ENCODE measurements around the gene NUDT17. TPM values are rescaled to one million over a fixed set of nuclear protein-coding genes. Genes with fewer than 3 reads are reported as not detected.

Gene NUDT17
- total RNA-seq, 1 experiment from 2014 or later = 1.8 TPM

GRCh38 chr1:145884675-145885074 lies 39.2 kb downstream of the NUDT17 start:
- H3K4me2 ChIP-seq (ENCODE audit: low read length) = no peak overlapping the region
- H3K9me3 ChIP-seq (ENCODE audit: control insufficient read depth in 1 of 2, insufficient read depth in 1 of 2, low read depth in 1 of 2, low read length in 2 of 2) = no peaks in the 10 kb centered on the region
- H3K79me2 ChIP-seq (ENCODE audit: insufficient read depth, low read length) = no peaks in the 10 kb centered on the region
- no peaks in the 10 kb centered on the region for H3K9me2 ChIP-seq (ENCODE audit: insufficient read depth)
- no peaks in the 10 kb centered on the region for H3K36me3 ChIP-seq (ENCODE audit: control insufficient read depth in 1 of 2, insufficient read depth in 2 of 2, low read length in 2 of 2)
- DNase-seq (ENCODE audit: low read depth, low spot score) = no peak
- intact Hi-C loops (cut with micrococcal nuclease) = no loop called here
- peaks cover 0 to 22% of the 10 kb centered on the region in 2 experiments; a peak in 2 of 4 replicates for H3K4me1 ChIP-seq (ENCODE audit: control insufficient read depth in 1 of 2, insufficient read depth in 2 of 2, low read length in 2 of 2)
- H2AFZ ChIP-seq (ENCODE audit: low read depth, low read length, poor library complexity, severe bottlenecking) = no peak overlapping the region
- ChIA-PET CTCF (no interaction called here), POLR2A (no interaction called here), RAD21 (ENCODE audit: low non-redundant PET in 1 of 2, low total read pairs in 2 of 2, uncharacterized antibody in 2 of 2, unreplicated experiment in 2 of 2) (no interaction called here)
- no peaks in the 10 kb centered on the region for H4K20me1 ChIP-seq (ENCODE audit: insufficient read depth)
- no peak for TF ChIP-seq ZFX (IDR thresholded peaks at IDR 0.05)
- no peak for TF ChIP-seq TCF7L2 (IDR thresholded peaks at IDR 0.05; ENCODE audit: borderline replicate concordance, extremely low read depth, insufficient read depth, insufficient read length)
- TF ChIP-seq ELF1 (IDR thresholded peaks at IDR 0.05; ENCODE audit: borderline replicate concordance, low read depth) = no peak
- TF ChIP-seq EGR1 (IDR thresholded peaks at IDR 0.05; ENCODE audit: low read depth) = no peak
- no peak for TF ChIP-seq MAX (IDR thresholded peaks at IDR 0.05)
- peaks cover 7% of the 10 kb centered on the region; the same call in 1 of the 2 replicates for H3K27me3 ChIP-seq (ENCODE audit: insufficient read depth, low read length)
- ATAC-seq = no peak
- no peak overlapping the region for H3K27ac ChIP-seq (ENCODE audit: low read depth, low read length)
- H3K4me3 ChIP-seq (replicated peaks in 1 of 2; ENCODE audit: low read depth in 1 of 2, low read length in 2 of 2) = no peak overlapping the region
- no TSS peak for BruUV-seq (replicated peaks)
- no peak overlapping the region for H3K9ac ChIP-seq (ENCODE audit: low read length)

DNA sequence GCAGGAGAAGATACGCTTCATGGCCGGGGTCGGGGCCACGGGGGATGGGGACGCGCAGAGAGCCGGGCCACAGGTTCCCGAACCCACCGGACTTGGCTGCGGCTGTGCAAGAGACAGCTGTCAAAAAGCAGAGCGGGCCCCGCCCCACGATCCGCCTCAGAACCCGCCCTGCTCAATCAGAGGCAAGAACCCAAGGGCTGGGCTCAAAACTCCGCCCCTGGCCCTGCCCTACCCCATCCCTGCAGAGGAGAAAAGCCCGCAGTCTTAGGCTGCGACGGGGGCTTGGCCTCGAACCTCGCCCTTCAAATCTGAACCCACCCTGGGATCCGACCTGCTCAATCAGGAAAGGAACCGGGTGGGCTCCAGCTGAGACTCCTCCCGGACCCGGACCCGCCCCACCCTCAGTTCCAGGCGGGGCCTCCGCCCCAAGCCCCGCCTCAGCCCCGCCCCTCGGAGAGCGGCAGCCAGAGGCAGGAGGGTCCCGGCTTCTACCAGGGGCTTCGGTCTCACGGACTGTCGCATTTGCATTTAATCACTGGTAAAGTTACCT lies 40.4 kb downstream of the NUDT17 start, which contains the start of gene ANKRD35:
TSS of gene ANKRD35 (minus strand) at position 129 of the 550 bp plus-strand sequence. CDS start at position 21, 108 bp downstream.
- Histone ChIP-seq H4K20me1 (ENCODE audit: insufficient read depth) (no peaks in the 10 kb centered on the region), H3K36me3 (ENCODE audit: control insufficient read depth in 1 of 2, insufficient read depth in 2 of 2, low read length in 2 of 2) (no peaks in the 10 kb centered on the region), H3K9ac (ENCODE audit: low read length) (no peak within 1 kb of the TSS), H3K79me2 (ENCODE audit: insufficient read depth, low read length) (no peaks in the 10 kb centered on the region), H3K9me2 (ENCODE audit: insufficient read depth) (no peaks in the 10 kb centered on the region), H3K4me1 (ENCODE audit: control insufficient read depth in 1 of 2, insufficient read depth in 2 of 2, low read length in 2 of 2) (peaks cover 6 to 22% of the 10 kb centered on the region in 2 experiments), H3K27ac (ENCODE audit: low read depth, low read length) (no peak within 1 kb of the TSS), H3K4me2 (ENCODE audit: low read length) (peak within 1 kb of the TSS; percentile 72), H2AFZ (ENCODE audit: low read depth, low read length, poor library complexity, severe bottlenecking) (peak within 1 kb of the TSS; percentile 84), H3K9me3 (ENCODE audit: control insufficient read depth in 1 of 2, insufficient read depth in 1 of 2, low read depth in 1 of 2, low read length in 2 of 2) (no peaks in the 10 kb centered on the region), H3K27me3 (ENCODE audit: insufficient read depth, low read length) (peaks cover 7% of the 10 kb centered on the region; the same call in 1 of the 2 replicates), H3K4me3 (replicated peaks in 1 of 2; ENCODE audit: low read depth in 1 of 2, low read length in 2 of 2) (peak within 1 kb of the TSS; percentile 22 to 46; a peak in 3 of 4 replicates)
- DNase-seq (ENCODE audit: low read depth, low spot score) (peak; percentile 22), ATAC-seq (peak; percentile 99)
- RAD21 ChIA-PET (ENCODE audit: low non-redundant PET in 1 of 2, low total read pairs in 2 of 2, uncharacterized antibody in 2 of 2, unreplicated experiment in 2 of 2) = no interaction called here
- CTCF ChIA-PET = no interaction called here
- POLR2A ChIA-PET = interaction anchor here (1.2 to 1.4 kb wide), 2 partner anchors 27 to 41 kb away, joined by 3 read pairs; partner anchors contain the start of genes PIAS3 and RBM8A
- intact Hi-C loops (cut with micrococcal nuclease) = no loop called here
- no TSS peak for BruUV-seq (replicated peaks)
- no peak for TF ChIP-seq ZNF274 (IDR thresholded peaks at IDR 0.05; ENCODE audit: low read depth, low read length)
- no peak for TF ChIP-seq EGR1 (IDR thresholded peaks at IDR 0.05; ENCODE audit: low read depth)
- TF ChIP-seq MAX (IDR thresholded peaks at IDR 0.05) = no peak
- no peak for TF ChIP-seq ELF1 (IDR thresholded peaks at IDR 0.05; ENCODE audit: borderline replicate concordance, low read depth)
- TF ChIP-seq CTCF (IDR thresholded peaks at IDR 0.05 in 2 of 3, conservative IDR thresholded peaks at IDR 0.05 in 1 of 3; ENCODE audit: borderline replicate concordance in 1 of 3, insufficient read depth in 1 of 3, low read depth in 2 of 3, low read length in 2 of 3) = no peak
- TF ChIP-seq POLR2A (IDR thresholded peaks at IDR 0.05; ENCODE audit: borderline replicate concordance, extremely low read depth, insufficient read depth, insufficient read length) = no peak
- TF ChIP-seq SIN3A (IDR thresholded peaks at IDR 0.05; ENCODE audit: low read depth) = no peak
- no peak for TF ChIP-seq ATF3 (IDR thresholded peaks at IDR 0.05)
- no peak for TF ChIP-seq REST (IDR thresholded peaks at IDR 0.05; ENCODE audit: low read depth)

All from HCT116 (cell line).